Keratinocyte (primary cell): Measurements from ENCODE around the gene MGAT1. TPM values are rescaled to one million over a fixed set of nuclear protein-coding genes. Genes with fewer than 3 reads are reported as not detected.

Experiments used
- DNase-seq: peaks from one replicate; pipeline ENCODE4 v3.0.0-alpha.2; 2011; ENCODE audit warnings: low read depth, missing footprints, low spot score
- FAIRE-seq: peaks from 2 replicates; lab custom pipeline; 2011; peaks lifted over from hg19 to GRCh38; lab: Jason Lieb, UNC
- H2AFZ ChIP-seq: 2 replicates; pipeline ENCODE4 v1.6.0; 2012; ENCODE audit warnings: low read length, control low read depth, inconsistent platforms; ENCODE audit not compliant: control insufficient read depth
- H3K27ac ChIP-seq: 2 replicates; pipeline ENCODE4 v1.5.1; 2011; ENCODE audit warnings: low read length; ENCODE audit not compliant: control insufficient read depth, insufficient read depth
- H3K27me3 ChIP-seq: 3 replicates; pipeline ENCODE4 v1.6.0; 2011; ENCODE audit warnings: low read length; ENCODE audit not compliant: control insufficient read depth, insufficient read depth; ENCODE audit errors: extremely low read depth
- H3K36me3 ChIP-seq, 2 experiments: 2 replicates in 1 of 2; 3 replicates in 1 of 2; pipeline ENCODE4 v1.5.1; 2011; ENCODE audit warnings: low read length in 2 of 2, mild to moderate bottlenecking in 1 of 2; ENCODE audit not compliant: control insufficient read depth in 2 of 2, insufficient read depth in 2 of 2; ENCODE audit errors: extremely low read depth in 1 of 2
- H3K4me1 ChIP-seq: 3 replicates; pipeline ENCODE4 v1.5.1; 2011; ENCODE audit warnings: low read length; ENCODE audit not compliant: control insufficient read depth, insufficient read depth; ENCODE audit errors: extremely low read depth
- H3K4me2 ChIP-seq: 3 replicates; pipeline ENCODE4 v1.6.0; 2011; ENCODE audit warnings: low read depth, low read length; ENCODE audit not compliant: control insufficient read depth, insufficient read depth; ENCODE audit errors: extremely low read depth
- H3K4me3 ChIP-seq, 3 experiments: fragments of 200-600 bp in 1 of 3; sonication (generic) in 1 of 3; 2 replicates in 2 of 3; 3 replicates in 1 of 3; pipeline ENCODE4 v1.5.1; 2011 to 2016; ENCODE audit warnings: low read length in 3 of 3, mild to moderate bottlenecking in 3 of 3, control low read depth in 2 of 3, inconsistent platforms in 1 of 3, low read depth in 1 of 3, mixed read lengths in 1 of 3, mixed run types in 1 of 3, moderate library complexity in 1 of 3; ENCODE audit not compliant: control insufficient read depth in 2 of 3, insufficient read depth in 2 of 3; ENCODE audit errors: extremely low read depth in 1 of 3
- H3K79me2 ChIP-seq: 2 replicates; pipeline ENCODE4 v1.6.0; 2012; ENCODE audit warnings: low read length; ENCODE audit not compliant: control insufficient read depth, insufficient read depth
- H3K9ac ChIP-seq: 3 replicates; pipeline ENCODE4 v1.6.0; 2011; ENCODE audit warnings: low read length; ENCODE audit not compliant: control insufficient read depth, insufficient read depth; ENCODE audit errors: extremely low read depth
- H3K9me1 ChIP-seq: 3 replicates; pipeline ENCODE4 v1.6.0; 2011; ENCODE audit warnings: low read length; ENCODE audit not compliant: control insufficient read depth, insufficient read depth; ENCODE audit errors: extremely low read depth
- H3K9me3 ChIP-seq: 2 replicates; pipeline ENCODE4 v1.5.1; 2012; ENCODE audit warnings: low read depth, low read length; ENCODE audit not compliant: control insufficient read depth
- H4K20me1 ChIP-seq: 3 replicates; pipeline ENCODE4 v1.6.0; 2011; ENCODE audit warnings: low read length; ENCODE audit not compliant: control insufficient read depth, insufficient read depth; ENCODE audit errors: extremely low read depth
- EZH2 ChIP-seq: IDR thresholded peaks from one replicate; pipeline ENCODE4 v1.6.1; 2012; ENCODE audit warnings: inconsistent platforms, mild to moderate bottlenecking, low read length, moderate library complexity
- dilution Hi-C: fragments of 300-500 bp; cut with MboI; formaldehyde crosslinking; loops from one replicate; pipeline ENCODE4 v1.7.0; 2020; ENCODE audit warnings: low sequenced_read_pairs; ENCODE audit not compliant: extremely low pct_ligation_motif_present
- polyA plus RNA-seq, 5 experiments: library from polyadenylated mRNA; depleted of rRNA in 3 of 5; stranded (reverse) in 3 of 5; stranded (forward) in 1 of 5; unstranded in 1 of 5; fragments of >200 nt; gene quantifications; 1 replicate in 1 of 5; 2 replicates in 3 of 5; 3 replicates in 1 of 5; pipeline versions ENCODE4 v1.2.1 to v1.2.3, GENCODE V29; 2011 to 2012; ENCODE audit warnings: missing spikeins in 2 of 5, low read depth in 1 of 5, low replicate concordance in 1 of 5
- TF ChIP-seq, protein P1 (sequence below), 3 experiments: IDR thresholded peaks in 1 of 3; conservative IDR thresholded peaks in 1 of 3; optimal IDR thresholded peaks in 1 of 3; 2 replicates in 2 of 3; 3 replicates in 1 of 3; pipeline versions ENCODE3 to v1.5.1; 2011; ENCODE audit warnings: low read length in 3 of 3, mild to moderate bottlenecking in 3 of 3, moderate library complexity in 2 of 3, control low read depth in 1 of 3, inconsistent platforms in 1 of 3; ENCODE audit not compliant: insufficient read depth in 2 of 3; ENCODE audit errors: extremely low read depth in 1 of 3

The MGAT1 gene
- polyA plus RNA-seq, 1 donor (not counting 4 experiments of a cell fraction or from before 2014, with no cell fraction given): 80.3 TPM

DNA sequence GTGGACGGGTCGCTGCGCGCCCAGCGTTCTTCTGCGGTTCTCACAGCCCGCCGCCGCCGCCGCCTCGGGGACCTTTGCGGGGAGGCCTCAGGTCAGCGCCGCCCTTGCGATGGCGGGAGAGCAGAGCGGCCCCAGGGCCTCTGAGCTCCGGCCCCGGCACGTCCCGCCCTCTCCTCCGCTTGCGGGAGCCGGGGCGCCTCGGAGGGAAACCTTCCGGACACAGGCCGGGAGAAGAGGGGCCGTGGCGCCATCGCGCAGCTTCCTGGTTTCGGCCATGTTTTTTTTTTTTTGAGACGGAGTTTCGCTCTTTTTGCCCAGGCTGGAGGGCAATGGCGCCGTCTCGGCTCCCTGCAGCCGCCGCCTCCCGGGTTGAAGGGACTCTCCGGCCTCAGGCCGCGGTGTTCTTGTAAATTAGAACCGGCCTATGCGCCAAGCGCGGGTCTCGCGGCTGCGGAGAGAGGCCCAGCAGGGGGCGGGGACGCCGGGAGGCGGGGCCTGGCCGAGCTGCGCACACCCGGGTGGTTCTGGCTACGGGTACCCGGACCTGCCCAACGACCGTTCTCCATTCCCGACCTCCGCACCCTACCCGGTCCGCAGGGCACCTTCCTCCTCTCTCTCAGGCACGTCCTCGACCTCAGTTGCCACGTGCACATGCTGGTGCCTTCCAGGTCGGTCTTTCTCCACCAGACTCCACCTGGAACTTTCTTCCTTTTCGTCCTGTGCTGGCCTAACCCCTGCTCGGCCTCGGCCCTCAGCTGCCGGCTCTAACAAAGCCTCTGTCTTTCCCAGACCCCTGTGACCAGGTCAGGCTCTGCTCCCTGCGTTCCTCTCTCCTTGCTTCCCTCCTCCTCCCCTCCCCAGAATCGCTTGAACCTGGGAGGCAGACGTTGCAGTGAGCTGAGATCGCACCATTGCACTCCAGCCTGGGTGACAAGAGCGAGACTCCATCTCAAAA is 28.8 kb upstream of the MGAT1 start:
- H3K9me1 ChIP-seq: peaks cover 2% of the 10 kb centered on the region
- FAIRE-seq (peak; percentile 36), DNase-seq (peak; percentile 23)
- H3K4me1 ChIP-seq: peaks cover 22% of the 10 kb centered on the region
- peak overlapping the region; percentile 86 for H3K9ac ChIP-seq
- H3K79me2 ChIP-seq: peaks cover 6% of the 10 kb centered on the region
- H3K9me3 ChIP-seq: no peaks in the 10 kb centered on the region
- H3K4me2 ChIP-seq: peak overlapping the region; percentile 93
- peak overlapping the region; percentile 86 for H2AFZ ChIP-seq
- peak overlapping the region; percentile 76 for H3K27ac ChIP-seq
- H4K20me1 ChIP-seq: no peaks in the 10 kb centered on the region
- H3K4me3 ChIP-seq: peak overlapping the region; percentile 62 to 72 (median 65)
- H3K36me3 ChIP-seq: peaks cover 0 to 8% of the 10 kb centered on the region in 2 experiments
- TF ChIP-seq, protein P1, sequence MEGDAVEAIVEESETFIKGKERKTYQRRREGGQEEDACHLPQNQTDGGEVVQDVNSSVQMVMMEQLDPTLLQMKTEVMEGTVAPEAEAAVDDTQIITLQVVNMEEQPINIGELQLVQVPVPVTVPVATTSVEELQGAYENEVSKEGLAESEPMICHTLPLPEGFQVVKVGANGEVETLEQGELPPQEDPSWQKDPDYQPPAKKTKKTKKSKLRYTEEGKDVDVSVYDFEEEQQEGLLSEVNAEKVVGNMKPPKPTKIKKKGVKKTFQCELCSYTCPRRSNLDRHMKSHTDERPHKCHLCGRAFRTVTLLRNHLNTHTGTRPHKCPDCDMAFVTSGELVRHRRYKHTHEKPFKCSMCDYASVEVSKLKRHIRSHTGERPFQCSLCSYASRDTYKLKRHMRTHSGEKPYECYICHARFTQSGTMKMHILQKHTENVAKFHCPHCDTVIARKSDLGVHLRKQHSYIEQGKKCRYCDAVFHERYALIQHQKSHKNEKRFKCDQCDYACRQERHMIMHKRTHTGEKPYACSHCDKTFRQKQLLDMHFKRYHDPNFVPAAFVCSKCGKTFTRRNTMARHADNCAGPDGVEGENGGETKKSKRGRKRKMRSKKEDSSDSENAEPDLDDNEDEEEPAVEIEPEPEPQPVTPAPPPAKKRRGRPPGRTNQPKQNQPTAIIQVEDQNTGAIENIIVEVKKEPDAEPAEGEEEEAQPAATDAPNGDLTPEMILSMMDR (optimal IDR thresholded peaks at IDR 0.05 in 1 of 3, IDR thresholded peaks at IDR 0.05 in 1 of 3, conservative IDR thresholded peaks at IDR 0.05 in 1 of 3; ENCODE audit: extremely low read depth in 1 of 3, insufficient read depth in 2 of 3, low read length in 3 of 3): peak in 1 of 3 experiments; percentile 15
- no peak for TF ChIP-seq EZH2
- dilution Hi-C loops: no loop called here
- H3K27me3 ChIP-seq: no peaks in the 10 kb centered on the region

- Histone ChIP-seq H3K79me2 (peaks cover 6% of the 10 kb centered on the region), H3K27me3 (no peaks in the 10 kb centered on the region), H3K4me2 (peak overlapping the region; percentile 93), H3K9me3 (no peaks in the 10 kb centered on the region), H3K36me3 (peaks cover 0 to 8% of the 10 kb centered on the region in 2 experiments), H4K20me1 (no peaks in the 10 kb centered on the region), H3K27ac (peak overlapping the region; percentile 76), H2AFZ (peak overlapping the region; percentile 78), H3K4me3 (peak overlapping the region; percentile 62 to 72 (median 65)), H3K9ac (peak overlapping the region; percentile 86), H3K4me1 (peaks cover 31% of the 10 kb centered on the region), H3K9me1 (peaks cover 5% of the 10 kb centered on the region)
- TF ChIP-seq, protein P1 (optimal IDR thresholded peaks at IDR 0.05 in 1 of 3, IDR thresholded peaks at IDR 0.05 in 1 of 3, conservative IDR thresholded peaks at IDR 0.05 in 1 of 3; ENCODE audit: extremely low read depth in 1 of 3, insufficient read depth in 2 of 3, low read length in 3 of 3): no peak
- no peak for TF ChIP-seq EZH2
- DNase-seq (peak; percentile 4), FAIRE-seq (no peak)
- dilution Hi-C loops: no loop called here
Observed at GRCh38 chr5:180830253-180831138, 27.9 kb upstream of the MGAT1 start.
